ENCODE results near the gene GNG7.
"Not testable (repeated sequence)": the region's sequence is repeated elsewhere in the genome, so short reads cannot be mapped to it uniquely, and the experiment has no call there.

GNG7 gene

GRCh38 chr19:2716722-2717637 lies 14.5 kb upstream of the GNG7 start:
- DNase-seq (ENCODE audit: low read depth): no peak
- TF ChIP-seq CTCF (IDR thresholded peaks at IDR 0.05; ENCODE audit: low read depth, low read length, missing control alignments): no peak
- H3K4me3 ChIP-seq (ENCODE audit: low read depth, low read length): no peak overlapping the region

- no peak for DNase-seq (ENCODE audit: low read depth)
- no peak for TF ChIP-seq CTCF (IDR thresholded peaks at IDR 0.05; ENCODE audit: low read depth, low read length, missing control alignments)
- no peak overlapping the region for H3K4me3 ChIP-seq (ENCODE audit: low read depth, low read length)
Observed at GRCh38 chr19:2716275-2716650, 13.8 kb upstream of the GNG7 start.

- DNase-seq (ENCODE audit: low read depth): no peak
- H3K4me3 ChIP-seq (ENCODE audit: low read depth, low read length): no peak overlapping the region
- TF ChIP-seq CTCF (IDR thresholded peaks at IDR 0.05; ENCODE audit: low read depth, low read length, missing control alignments): no peak
Observed at GRCh38 chr19:2715470-2716274, 13.2 kb upstream of the GNG7 start.

GRCh38 chr19:2714531-2715269 lies 12.2 kb upstream of the GNG7 start:
- no peak overlapping the region for H3K4me3 ChIP-seq (ENCODE audit: low read depth, low read length)
- DNase-seq (ENCODE audit: low read depth): no peak
- no peak for TF ChIP-seq CTCF (IDR thresholded peaks at IDR 0.05; ENCODE audit: low read depth, low read length, missing control alignments)

GRCh38 chr19:2714102-2714501 lies 11.6 kb upstream of the GNG7 start:
- not testable (repeated sequence) for H3K4me3 ChIP-seq (ENCODE audit: low read depth, low read length); DNase-seq (ENCODE audit: low read depth)

- DNase-seq (ENCODE audit: low read depth); H3K4me3 ChIP-seq (ENCODE audit: low read depth, low read length): not testable (repeated sequence)
Observed at GRCh38 chr19:2713170-2713569, 10.7 kb upstream of the GNG7 start.

GRCh38 chr19:2711875-2712205 lies 9.3 kb upstream of the GNG7 start:
- DNase-seq (ENCODE audit: low read depth): no peak
- no peak for TF ChIP-seq CTCF (IDR thresholded peaks at IDR 0.05; ENCODE audit: low read depth, low read length, missing control alignments)
- no peak overlapping the region for H3K4me3 ChIP-seq (ENCODE audit: low read depth, low read length)
